ENCODE results near the gene KRTAP3-3. TPM values are rescaled to one million over a fixed set of nuclear protein-coding genes. Genes with fewer than 3 reads are reported as not detected.
A peak's percentile ranks its signal among the peaks of the same experiment; 100 is the strongest.

Gene KRTAP3-3
- total RNA-seq, 4 donors from 2014 or later, result not detected

GRCh38 chr17:40963838-40964237 lies 30.1 kb downstream of the KRTAP3-3 start:
- no peak for ATAC-seq
- Histone ChIP-seq H3K4me3 (no peak overlapping the region), H3K4me1 (no peaks in the 10 kb centered on the region), H3K9me3 (no peaks in the 10 kb centered on the region), H3K36me3 (no peaks in the 10 kb centered on the region), H3K27me3 (peaks cover 13% of the 10 kb centered on the region), H3K27ac (no peak overlapping the region)
- no peak for TF ChIP-seq POLR2AphosphoS5 (IDR thresholded peaks at IDR 0.05)
- TF ChIP-seq, protein P1, sequence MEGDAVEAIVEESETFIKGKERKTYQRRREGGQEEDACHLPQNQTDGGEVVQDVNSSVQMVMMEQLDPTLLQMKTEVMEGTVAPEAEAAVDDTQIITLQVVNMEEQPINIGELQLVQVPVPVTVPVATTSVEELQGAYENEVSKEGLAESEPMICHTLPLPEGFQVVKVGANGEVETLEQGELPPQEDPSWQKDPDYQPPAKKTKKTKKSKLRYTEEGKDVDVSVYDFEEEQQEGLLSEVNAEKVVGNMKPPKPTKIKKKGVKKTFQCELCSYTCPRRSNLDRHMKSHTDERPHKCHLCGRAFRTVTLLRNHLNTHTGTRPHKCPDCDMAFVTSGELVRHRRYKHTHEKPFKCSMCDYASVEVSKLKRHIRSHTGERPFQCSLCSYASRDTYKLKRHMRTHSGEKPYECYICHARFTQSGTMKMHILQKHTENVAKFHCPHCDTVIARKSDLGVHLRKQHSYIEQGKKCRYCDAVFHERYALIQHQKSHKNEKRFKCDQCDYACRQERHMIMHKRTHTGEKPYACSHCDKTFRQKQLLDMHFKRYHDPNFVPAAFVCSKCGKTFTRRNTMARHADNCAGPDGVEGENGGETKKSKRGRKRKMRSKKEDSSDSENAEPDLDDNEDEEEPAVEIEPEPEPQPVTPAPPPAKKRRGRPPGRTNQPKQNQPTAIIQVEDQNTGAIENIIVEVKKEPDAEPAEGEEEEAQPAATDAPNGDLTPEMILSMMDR (IDR thresholded peaks at IDR 0.05), result peak; percentile 14 to 43 (median 24)
- TF ChIP-seq POLR2A (IDR thresholded peaks at IDR 0.05), result no peak
- 50 to 53% methylated on average over 1 of the region's 1 CpG for WGBS, 2 donors (ENCODE audit: low coverage in 1 of 2)

GRCh38 chr17:40962059-40962561 lies 31.9 kb downstream of the KRTAP3-3 start:
- H3K4me3 ChIP-seq, result no peak overlapping the region
- ATAC-seq, result no peak
- TF ChIP-seq EP300 (IDR thresholded peaks at IDR 0.05) (no peak), POLR2AphosphoS5 (IDR thresholded peaks at IDR 0.05) (no peak), POLR2A (IDR thresholded peaks at IDR 0.05) (no peak)
- TF ChIP-seq, protein P1 (IDR thresholded peaks at IDR 0.05), result no peak
- H3K27ac ChIP-seq, result no peak overlapping the region
- H3K36me3 ChIP-seq, result no peaks in the 10 kb centered on the region
- no peaks in the 10 kb centered on the region for H3K9me3 ChIP-seq
- H3K27me3 ChIP-seq, result peaks cover 13% of the 10 kb centered on the region
- no peaks in the 10 kb centered on the region for H3K4me1 ChIP-seq
- 83 to 87% methylated on average over 3 to 4 of the region's 4 CpGs for WGBS, 2 donors (ENCODE audit: low coverage in 1 of 2)

DNA sequence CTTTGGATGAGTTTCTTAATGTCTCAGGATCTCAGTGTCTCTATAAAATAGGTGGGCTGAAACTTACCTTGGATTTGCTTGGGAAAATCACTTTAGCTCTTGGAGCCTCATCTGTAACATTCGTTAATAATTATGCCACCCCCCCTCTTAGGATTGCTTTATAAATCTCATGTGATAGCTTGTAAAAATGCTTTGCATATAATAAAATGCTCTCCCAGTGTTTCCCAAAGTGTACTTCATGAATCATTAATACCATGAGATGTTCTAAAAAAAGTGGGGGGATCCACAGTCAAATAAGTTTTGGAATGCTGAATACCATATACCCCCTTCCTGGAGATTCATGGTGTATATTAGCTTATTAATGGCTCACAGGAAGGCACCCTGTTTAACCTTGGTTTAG lies 32.4 kb downstream of the KRTAP3-3 start:
- Histone ChIP-seq H3K27me3 (peaks cover 13% of the 10 kb centered on the region), H3K9me3 (no peaks in the 10 kb centered on the region), H3K27ac (no peak overlapping the region), H3K4me3 (no peak overlapping the region), H3K36me3 (no peaks in the 10 kb centered on the region), H3K4me1 (no peaks in the 10 kb centered on the region)
- ATAC-seq, result no peak
- WGBS, 2 donors (ENCODE audit: low coverage in 1 of 2), result 71 to 100% methylated on average over 1 of the region's 1 CpG
- TF ChIP-seq, protein P1 (IDR thresholded peaks at IDR 0.05), result no peak
- no peak for TF ChIP-seq EP300 (IDR thresholded peaks at IDR 0.05)
- no peak for TF ChIP-seq POLR2A (IDR thresholded peaks at IDR 0.05)
- no peak for TF ChIP-seq POLR2AphosphoS5 (IDR thresholded peaks at IDR 0.05)

GRCh38 chr17:40960144-40960543 lies 33.8 kb downstream of the KRTAP3-3 start:
- Histone ChIP-seq H3K27ac (no peak overlapping the region), H3K27me3 (peaks cover 16% of the 10 kb centered on the region), H3K4me3 (no peak overlapping the region), H3K36me3 (no peaks in the 10 kb centered on the region), H3K4me1 (no peaks in the 10 kb centered on the region), H3K9me3 (no peaks in the 10 kb centered on the region)
- ATAC-seq, result no peak
- TF ChIP-seq, protein P1 (IDR thresholded peaks at IDR 0.05), result no peak
- TF ChIP-seq EP300 (IDR thresholded peaks at IDR 0.05), result no peak
- TF ChIP-seq POLR2AphosphoS5 (IDR thresholded peaks at IDR 0.05), result no peak
- TF ChIP-seq POLR2A (IDR thresholded peaks at IDR 0.05), result no peak
- WGBS, 2 donors (ENCODE audit: low coverage in 1 of 2), result 56 to 68% methylated on average over 10 of the region's 10 CpGs

DNA sequence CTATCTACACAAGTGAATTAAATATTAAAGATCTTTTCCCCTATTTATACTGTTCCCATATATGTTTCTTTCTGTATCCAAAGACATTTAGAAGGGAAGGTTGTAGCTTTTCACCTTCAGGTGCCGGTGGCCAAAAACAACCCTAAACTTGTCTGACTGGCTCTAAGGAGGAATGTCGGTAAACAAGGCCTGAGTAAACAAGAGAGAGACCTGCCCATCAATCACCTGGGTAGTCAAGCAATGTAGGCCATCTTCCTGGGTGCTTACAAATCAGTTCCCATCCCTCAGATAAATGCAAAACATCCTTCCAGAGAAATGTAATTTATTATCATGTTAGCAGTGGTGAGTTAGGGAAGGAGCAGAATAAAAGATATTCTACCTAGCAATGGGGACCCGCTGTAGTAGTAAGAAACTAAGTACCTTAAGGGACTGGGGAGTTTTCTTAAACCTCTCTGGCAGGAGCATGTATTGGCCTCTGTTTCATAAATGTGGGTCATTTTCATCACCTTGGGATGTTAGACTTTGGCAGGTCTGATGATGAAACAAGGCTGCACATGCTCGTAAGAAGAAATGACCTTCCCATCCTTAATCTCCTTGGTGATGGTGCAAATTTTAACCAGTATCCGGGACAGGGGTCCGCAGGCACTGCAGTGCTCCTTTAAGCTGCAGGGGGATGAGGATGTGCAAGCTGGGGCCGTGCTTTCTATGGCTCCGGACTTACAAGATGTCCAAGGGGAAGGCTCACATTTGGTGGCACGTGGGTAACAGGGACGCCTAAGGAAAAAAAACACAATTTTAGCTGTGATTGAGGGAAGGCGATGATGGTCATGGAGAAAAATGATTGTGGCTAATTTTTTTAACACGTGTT lies 35.6 kb downstream of the KRTAP3-3 start:
- no peaks in the 10 kb centered on the region for H3K36me3 ChIP-seq
- H3K4me1 ChIP-seq, result no peaks in the 10 kb centered on the region
- H3K4me3 ChIP-seq, result no peak overlapping the region
- H3K27me3 ChIP-seq, result peaks cover 17% of the 10 kb centered on the region
- ATAC-seq, result no peak
- WGBS, 2 donors (ENCODE audit: low coverage in 1 of 2), result 67 to 89% methylated on average over 8 to 12 of the region's 12 CpGs
- TF ChIP-seq POLR2A (IDR thresholded peaks at IDR 0.05) (no peak), EP300 (IDR thresholded peaks at IDR 0.05) (no peak), POLR2AphosphoS5 (IDR thresholded peaks at IDR 0.05) (no peak)
- TF ChIP-seq, protein P1 (IDR thresholded peaks at IDR 0.05), result no peak
- H3K27ac ChIP-seq, result no peak overlapping the region
- no peaks in the 10 kb centered on the region for H3K9me3 ChIP-seq
